ENCODE results near the gene MPP7. TPM values are rescaled to one million over a fixed set of nuclear protein-coding genes. Genes with fewer than 3 reads are reported as not detected.

MPP7 gene
- total and polyA plus RNA-seq, 2 of the 8 experiments (the other 6 are each of a cell fraction or from before 2014, with no cell fraction given), result 1.9 to 9.3 TPM

GRCh38 chr10:28273343-28273742 lies 29.5 kb downstream of the MPP7 start:
- no peaks in the 10 kb centered on the region for H3K4me1 ChIP-seq (replicated peaks in 1 of 4; ENCODE audit: control insufficient read depth in 3 of 4, insufficient read depth in 4 of 4, low read length in 3 of 4)
- H3K9me3 ChIP-seq (ENCODE audit: insufficient read depth in 2 of 2, low read depth in 1 of 2, low read length in 1 of 2), result no peaks in the 10 kb centered on the region
- H3K27me3 ChIP-seq (replicated peaks in 1 of 4; ENCODE audit: control insufficient read depth in 3 of 4, extremely low read depth in 1 of 4, insufficient read depth in 3 of 4, low read length in 3 of 4), result peaks cover 0 to 2% (median 0%) of the 10 kb centered on the region in 4 experiments; a peak in 1 of 7 replicates
- H2BK120ac ChIP-seq (replicated peaks; ENCODE audit: low read depth, low read length), result no peak overlapping the region
- POLR2A ChIA-PET (ENCODE audit: partially characterized antibody), result no interaction called here
- no peak overlapping the region for H4K5ac ChIP-seq (ENCODE audit: insufficient read length, low read depth, low read length)
- no peak overlapping the region for H2AFZ ChIP-seq (ENCODE audit: low read length)
- no peak overlapping the region for H3K4ac ChIP-seq (replicated peaks; ENCODE audit: insufficient read length, low read depth, low read length)
- H3K18ac ChIP-seq (ENCODE audit: extremely low read depth, low read length), result no peak overlapping the region
- H3K4me3 ChIP-seq (ENCODE audit: extremely low read depth in 1 of 4, insufficient read depth in 2 of 4, low read depth in 3 of 4, low read length in 4 of 4), result no peak overlapping the region
- CTCF ChIA-PET (ENCODE audit: partially characterized antibody), result interaction anchor here (1.4 kb wide), 1 partner anchor 550 kb away, joined by 3 read pairs; no protein-coding TSS in a partner anchor
- no peak overlapping the region for H2BK15ac ChIP-seq (ENCODE audit: low read length)
- H3K56ac ChIP-seq (replicated peaks; ENCODE audit: insufficient read length, low read depth, low read length), result no peak overlapping the region
- H3K79me2 ChIP-seq (ENCODE audit: control insufficient read depth in 1 of 2, insufficient read depth in 2 of 2, low read length in 2 of 2), result no peaks in the 10 kb centered on the region
- no peaks in the 10 kb centered on the region for H3K79me1 ChIP-seq (ENCODE audit: low read depth, low read length)
- H3K23me2 ChIP-seq (ENCODE audit: low read depth, low read length), result no peaks in the 10 kb centered on the region
- FAIRE-seq, result no peak
- DNase-seq (ENCODE audit: low read depth in 1 of 2, low spot score in 2 of 2), result no peak
- no peak overlapping the region for H3K14ac ChIP-seq (ENCODE audit: insufficient read length)
- H2BK12ac ChIP-seq (ENCODE audit: low read depth, low read length), result no peak overlapping the region
- no peaks in the 10 kb centered on the region for H4K20me1 ChIP-seq (replicated peaks in 1 of 2; ENCODE audit: control insufficient read depth in 1 of 2, insufficient read depth in 2 of 2, low read length in 2 of 2)
- no peak overlapping the region for H4K91ac ChIP-seq (replicated peaks; ENCODE audit: insufficient read length, low read length)
- H2AK5ac ChIP-seq (ENCODE audit: low read depth, low read length), result no peak overlapping the region
- H3K9ac ChIP-seq (replicated peaks in 1 of 4; ENCODE audit: extremely low read depth in 1 of 4, low read depth in 3 of 4, low read length in 3 of 4), result no peak overlapping the region
- no peaks in the 10 kb centered on the region for H3K36me3 ChIP-seq (ENCODE audit: control insufficient read depth in 2 of 4, insufficient read depth in 4 of 4, low read length in 3 of 4)
- no peak overlapping the region for H3K23ac ChIP-seq (ENCODE audit: insufficient read length)
- H4K8ac ChIP-seq (ENCODE audit: extremely low read depth, insufficient read depth, low read length), result no peak overlapping the region
- H2BK5ac ChIP-seq (ENCODE audit: low read depth, low read length), result no peak overlapping the region
- H3K4me2 ChIP-seq (ENCODE audit: insufficient read depth in 1 of 2, low read depth in 2 of 2, low read length in 2 of 2), result no peak overlapping the region
- no peak overlapping the region for H3K27ac ChIP-seq (ENCODE audit: low read depth, low read length)
- no peak overlapping the region for H2BK20ac ChIP-seq (ENCODE audit: low read length)
- WGBS, 2 experiments (ENCODE audit: extremely low coverage in 1 of 2, insufficient coverage in 1 of 2, insufficient read length in 1 of 2, insufficient replicate concordance in 2 of 2, low coverage in 1 of 2, low lambda C conversion rate in 2 of 2, missing lambda C conversion rate in 1 of 2), result 95% methylated on average over 5 of the region's 5 CpGs; no CpG with 5 or more reads in 1 of the 2 experiments
- TF ChIP-seq POU5F1 (IDR thresholded peaks at IDR 0.05; ENCODE audit: low read depth, low read length) (no peak), MAFK (IDR thresholded peaks at IDR 0.05; ENCODE audit: low read depth, low read length) (no peak)

Data from H1 (cell line).